Umbilical cord (tissue), 2 donors: ENCODE measurements around the gene CEACAM8. TPM values are rescaled to one million over a fixed set of nuclear protein-coding genes. Genes with fewer than 3 reads are reported as not detected.
"Not testable (repeated sequence)": the region's sequence is repeated elsewhere in the genome, so short reads cannot be mapped to it uniquely, and the experiment has no call there.

Experiments
- DNase-seq: peaks from one replicate; pipeline ENCODE4 v3.0.0-alpha.2; 2015; ENCODE audit warnings: low spot score
- total RNA-seq: library from RNA; depleted of rRNA; stranded (reverse); fragments of >200 nt; gene quantifications from one replicate; pipeline ENCODE4 v1.2.3, GENCODE V29; 2014; ENCODE audit warnings: low replicate concordance; ENCODE audit not compliant: insufficient read depth

Gene CEACAM8
- 0.96 TPM for total RNA-seq

GRCh38 chr19:42594617-42595489 is at the start of gene CEACAM8:
CEACAM8 (minus strand) TSS chr19:42594924; CDS start chr19:42594828, 96 bp downstream.
- no peak for DNase-seq

- not testable (repeated sequence) for DNase-seq
These were observed 44.8 kb upstream of the CEACAM8 start for GRCh38 chr19:42639324-42640092.

- DNase-seq, result no peak
These were observed 40.5 kb upstream of the CEACAM8 start for GRCh38 chr19:42635233-42635539.

DNA sequence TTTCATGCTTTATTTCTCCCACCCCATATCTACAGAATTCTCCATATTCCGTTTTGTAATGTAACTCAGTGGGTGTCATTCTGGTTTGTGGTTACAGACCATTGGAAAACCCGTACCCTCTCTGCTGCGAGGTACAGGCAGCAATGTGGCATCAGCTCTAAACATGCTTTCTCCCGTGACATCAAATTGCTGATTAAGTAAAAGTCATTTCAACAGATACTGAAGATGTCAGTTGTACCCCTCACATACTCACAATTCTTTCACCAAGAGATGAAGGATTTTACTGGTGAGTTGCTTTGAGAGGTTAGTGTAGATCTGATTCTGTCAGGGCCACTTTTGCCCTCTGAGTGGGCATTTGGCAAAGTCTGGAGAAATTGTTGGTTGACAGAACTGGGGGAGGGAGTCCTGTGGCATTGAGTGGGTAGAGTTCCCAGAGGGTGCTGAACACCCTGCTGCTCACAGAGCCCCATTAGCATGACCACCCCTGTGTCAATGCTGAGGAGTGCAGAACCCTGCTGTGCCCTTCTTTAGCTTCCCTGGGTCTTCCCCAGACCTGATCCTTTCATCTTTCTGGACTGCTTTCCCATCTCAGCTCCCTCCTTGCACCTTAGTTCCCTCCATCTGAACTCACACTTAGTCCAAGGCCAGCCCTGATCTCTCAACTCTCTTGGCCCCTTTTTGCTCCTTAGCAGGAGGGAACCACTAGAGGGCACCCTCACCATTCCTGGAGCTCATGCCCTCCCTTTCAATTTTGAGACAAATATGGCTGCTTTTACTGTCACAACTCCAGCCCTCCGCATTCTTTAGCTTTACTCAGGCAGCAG is 39.9 kb upstream of the CEACAM8 start:
- DNase-seq, result no peak

DNA sequence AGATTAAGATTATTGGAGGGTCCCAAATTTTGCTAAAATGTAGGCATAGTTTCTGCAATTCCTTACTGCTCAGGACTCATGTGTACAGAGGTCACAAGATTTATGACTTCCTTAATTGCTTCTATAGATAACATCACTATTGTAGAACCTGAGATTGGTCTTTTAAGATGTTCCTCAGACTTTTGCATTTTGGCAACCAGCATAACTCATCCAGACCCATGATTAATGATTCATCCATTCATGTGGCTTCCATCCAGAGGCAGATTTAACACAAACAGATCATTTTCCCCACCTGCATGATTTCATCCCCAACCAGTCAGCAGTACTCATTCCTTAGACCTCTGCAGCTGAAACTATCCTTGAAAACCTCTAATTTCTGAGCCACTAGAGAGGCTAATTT is 34.5 kb upstream of the CEACAM8 start:
- DNase-seq, result no peak

- no peak for DNase-seq
These were observed 33.9 kb upstream of the CEACAM8 start for GRCh38 chr19:42628411-42629140.

GRCh38 chr19:42627916-42628315 is 33.2 kb upstream of the CEACAM8 start:
- no peak for DNase-seq

- DNase-seq, result no peak
These were observed 31.5 kb upstream of the CEACAM8 start for GRCh38 chr19:42626181-42626580.

GRCh38 chr19:42619271-42619670 is 24.5 kb upstream of the CEACAM8 start:
- no peak for DNase-seq

GRCh38 chr19:42613666-42614065 is 18.9 kb upstream of the CEACAM8 start:
- DNase-seq, result no peak

GRCh38 chr19:42610401-42610915 is 15.7 kb upstream of the CEACAM8 start:
- DNase-seq, result not testable (repeated sequence)

DNA sequence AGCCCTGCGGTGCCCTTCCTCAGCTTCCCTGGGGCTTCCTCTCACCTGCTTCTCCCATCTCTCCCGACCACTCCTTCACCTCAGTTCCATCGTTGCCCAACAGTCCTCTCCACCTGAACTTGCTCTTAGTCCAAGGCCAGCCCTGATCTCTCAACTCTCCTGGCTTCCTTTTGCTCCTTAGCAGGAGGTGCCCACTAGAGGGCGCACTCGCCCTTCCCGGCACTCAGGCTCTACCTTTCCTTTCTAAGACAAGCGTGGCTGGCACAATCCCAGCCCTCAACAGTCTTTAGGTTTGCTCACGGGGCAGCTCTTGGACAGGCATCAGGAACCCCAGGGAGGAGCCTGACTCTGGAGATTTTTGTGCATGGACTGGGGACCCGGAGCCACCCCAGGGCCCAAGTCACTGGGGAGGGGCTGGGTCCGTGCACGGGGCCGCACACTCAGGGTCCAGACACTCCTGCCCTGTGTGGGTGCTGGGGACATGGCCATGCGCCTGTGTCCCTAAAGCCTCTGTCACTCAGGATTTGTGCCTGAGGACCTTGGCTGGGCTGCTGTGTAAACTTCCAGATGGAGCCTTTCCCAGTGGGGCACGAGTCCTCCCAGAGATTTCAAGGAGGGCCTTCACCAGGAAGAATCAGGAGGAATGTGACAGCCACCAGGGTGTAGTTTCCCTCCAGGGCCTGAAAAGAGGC is 12.1 kb upstream of the CEACAM8 start:
- DNase-seq, result no peak

DNA sequence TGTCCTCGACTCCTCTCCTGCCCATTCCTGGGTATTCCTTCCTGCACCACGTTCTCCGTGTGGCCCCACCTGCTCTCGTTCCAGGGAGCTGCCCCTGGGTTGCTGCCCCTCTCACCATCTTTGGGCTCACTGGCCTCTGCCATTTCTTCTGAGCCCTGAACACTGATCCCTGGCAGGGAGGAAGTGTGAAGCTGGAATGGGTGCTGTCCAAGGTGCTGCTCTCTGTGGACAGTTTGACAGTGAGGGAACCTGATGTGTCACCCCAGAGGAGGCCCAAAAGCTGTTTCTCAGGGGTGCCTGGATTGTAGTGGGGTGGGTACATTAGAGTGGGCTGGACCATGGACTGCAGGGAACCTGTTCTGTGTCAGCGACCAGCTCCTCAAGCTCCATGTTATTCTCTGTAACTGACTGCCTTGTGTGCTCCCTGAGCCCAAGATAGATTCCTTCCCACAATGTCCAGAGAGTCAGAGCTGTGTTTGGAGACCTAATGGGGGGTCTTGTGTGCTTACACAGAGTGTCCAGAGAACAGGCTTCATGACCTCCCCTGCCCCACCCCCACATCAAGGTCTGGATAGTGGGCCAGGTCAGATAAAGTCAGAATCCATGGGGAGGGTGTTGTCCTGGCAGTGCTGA is 7.2 kb upstream of the CEACAM8 start:
- peak; percentile 16 for DNase-seq

DNA sequence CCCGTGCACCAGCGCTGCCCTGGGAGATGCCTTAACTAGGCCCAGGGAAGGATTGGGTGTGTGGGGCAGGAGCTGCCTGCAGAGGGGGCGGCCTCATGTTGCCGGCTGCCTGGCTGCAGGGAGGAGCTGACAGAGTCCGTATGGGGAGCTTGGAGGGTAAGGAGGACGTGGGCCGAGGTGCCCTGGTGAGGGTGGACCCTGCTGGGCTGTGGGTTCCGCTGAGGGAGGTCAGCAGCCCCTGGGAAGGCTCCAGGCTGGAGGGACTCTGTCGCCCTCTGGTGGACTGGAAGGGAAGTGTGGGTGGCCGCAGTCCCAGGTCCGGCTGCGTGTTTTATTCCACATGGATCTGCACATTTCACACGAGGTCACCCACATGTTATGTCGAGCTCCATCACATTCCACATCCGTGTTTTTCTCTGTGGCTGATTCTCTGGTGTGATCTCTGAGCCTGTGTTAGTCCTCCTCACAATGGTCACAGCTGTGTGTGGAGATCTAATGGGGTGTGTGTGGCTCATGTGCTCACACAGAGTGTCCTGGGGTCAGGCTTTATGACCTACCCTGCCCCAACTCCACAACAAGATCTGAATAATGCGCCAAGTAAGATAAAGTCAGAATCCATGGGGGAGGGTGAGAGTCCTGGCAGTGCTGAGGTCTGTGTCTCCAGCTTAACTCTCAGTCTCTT is 1.8 kb upstream of the CEACAM8 start:
- DNase-seq, result no peak

GRCh38 chr19:42595550-42596172 is 937 bp upstream of the CEACAM8 start:
- no peak for DNase-seq

DNA sequence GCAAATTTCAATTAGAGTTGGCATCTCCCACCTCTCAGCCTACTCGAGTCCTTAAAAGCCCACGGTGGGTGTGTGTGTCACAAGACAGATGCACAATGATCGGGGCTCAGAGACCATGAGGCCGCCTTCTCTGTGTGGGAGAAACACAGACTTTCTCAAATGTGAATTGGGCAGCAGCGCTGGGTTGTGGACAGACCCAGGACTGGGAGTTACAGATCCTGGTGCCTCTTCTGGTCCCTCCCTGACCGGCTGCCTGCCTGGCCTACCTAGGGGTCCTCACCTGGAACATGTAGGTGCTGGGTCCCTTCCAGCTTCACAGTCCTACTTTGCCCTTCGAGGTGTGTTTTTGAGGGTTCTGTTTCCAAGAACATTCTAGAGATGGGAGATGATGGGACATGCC is 4.9 kb downstream of the CEACAM8 start:
- no peak for DNase-seq

DNA sequence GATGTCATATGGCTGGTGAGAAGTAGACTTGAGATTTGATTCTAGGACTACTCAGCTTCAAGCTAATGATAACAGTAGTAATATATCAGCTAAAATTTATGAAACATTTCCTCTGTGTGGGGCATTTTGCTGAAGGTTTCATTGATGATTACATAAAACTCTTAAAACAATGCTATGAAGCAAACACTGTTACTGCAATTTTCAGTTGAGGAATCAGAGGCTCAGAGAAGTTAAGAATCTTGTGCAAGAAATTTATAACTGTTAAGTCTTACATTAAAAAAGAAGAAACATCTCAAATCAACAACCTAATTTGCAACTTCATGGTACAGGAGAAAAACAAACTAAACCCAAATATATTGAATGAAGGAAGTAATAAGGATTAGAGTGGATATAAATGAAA is 10.3 kb downstream of the CEACAM8 start:
- DNase-seq, result no peak

- DNase-seq, result no peak
These were observed 17.7 kb downstream of the CEACAM8 start for GRCh38 chr19:42577016-42577415.

DNA sequence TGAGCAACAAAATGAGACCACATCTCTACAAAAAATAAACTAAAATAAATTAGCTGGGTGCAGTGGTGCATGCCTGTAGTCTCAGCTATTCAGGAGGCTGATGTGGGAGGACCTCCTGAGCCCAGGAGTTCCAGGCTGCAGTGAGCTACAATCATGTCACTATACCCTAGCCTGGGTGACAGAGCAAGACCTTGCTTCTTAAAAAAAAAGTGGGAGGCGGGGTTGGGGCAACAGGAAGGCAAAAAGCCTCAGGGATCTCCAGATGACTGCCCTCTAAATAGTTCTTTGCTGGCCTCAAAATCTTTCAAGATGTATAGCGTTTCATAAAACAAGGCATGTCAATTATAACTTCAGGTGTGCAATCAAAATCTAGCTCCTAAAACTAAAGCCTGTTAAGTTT is 18.5 kb downstream of the CEACAM8 start:
- no peak for DNase-seq
